HCT116 (cell line): ENCODE data around the gene POPDC3. TPM values are rescaled to one million over a fixed set of nuclear protein-coding genes. Genes with fewer than 3 reads are reported as not detected.
"Not testable (repeated sequence)": the region's sequence is repeated elsewhere in the genome, so short reads cannot be mapped to it uniquely, and the experiment has no call there.

Experiments
- ATAC-seq: fragments of 200-7000 bp; cut with Tn5 transposase; 2 replicates; pipeline ENCODE4 v1.9.1; 2020; ENCODE audit warnings: mild to moderate bottlenecking, moderate library complexity
- BruUV-seq: library from RNA; stranded (reverse); fragments of 400-500 nt; replicated peaks from 2 replicates; lab custom pipeline; 2021; lab: Mats Ljungman, UMichigan
- CTCF ChIA-PET: fragments of 300-600 bp; sonication (Branson Sonifier 250); formaldehyde crosslinking; loops from one replicate; lab custom pipeline; 2021; ENCODE audit warnings: antibody characterized with exemption; lab: Charles Lee
- POLR2A ChIA-PET: fragments of 300-600, 350-600 bp; sonication (Branson Sonifier 250); formaldehyde crosslinking; loops from one replicate; lab custom pipeline; 2021; ENCODE audit warnings: antibody characterized with exemption; lab: Charles Lee
- RAD21 ChIA-PET, 2 experiments: fragments of 300-600 bp; sonication (Branson Sonifier 250); formaldehyde crosslinking; loops; one replicate each; lab custom pipeline; 2023; ENCODE audit warnings: low total read pairs in 2 of 2; ENCODE audit not compliant: uncharacterized antibody in 2 of 2, unreplicated experiment in 2 of 2, low non-redundant PET in 1 of 2; lab: Charles Lee
- DNase-seq: peaks from one replicate; pipeline ENCODE4 v3.0.0-alpha.2; 2010; ENCODE audit warnings: low read depth, low spot score
- H2AFZ ChIP-seq: fragments of 200-600 bp; shearing (Covaris generic), sonication (generic); 2 replicates; pipeline ENCODE4 v1.6.1; 2017; ENCODE audit warnings: low read depth, mixed run types, mixed read lengths, antibody characterized with exemption, low read length; ENCODE audit not compliant: poor library complexity, severe bottlenecking
- H3K27ac ChIP-seq: 2 replicates; pipeline ENCODE4 v1.5.1; 2012; ENCODE audit warnings: low read depth, low read length
- H3K27me3 ChIP-seq: fragments of 200-600 bp; sonication (generic); 2 replicates; pipeline ENCODE4 v1.6.1; 2016; ENCODE audit warnings: mixed run types, low read length, mixed read lengths; ENCODE audit not compliant: insufficient read depth
- H3K36me3 ChIP-seq, 2 experiments: fragments of 200-500 bp in 1 of 2; fragments of 200-600 bp in 1 of 2; sonication (Bioruptor generic) in 1 of 2; sonication (generic) in 1 of 2; 2 replicates each; pipeline versions ENCODE4 v1.5.1 to v1.6.1; 2014 to 2016; ENCODE audit warnings: low read length in 2 of 2, inconsistent platforms in 1 of 2, mixed read lengths in 1 of 2, mixed run types in 1 of 2; ENCODE audit not compliant: insufficient read depth in 2 of 2, control insufficient read depth in 1 of 2
- H3K4me1 ChIP-seq, 2 experiments: fragments of 200-600 bp in 1 of 2; sonication (generic) in 1 of 2; 2 replicates each; pipeline versions ENCODE4 v1.5.1 to v1.6.1; 2012 to 2017; ENCODE audit warnings: low read length in 2 of 2, inconsistent platforms in 1 of 2, mild to moderate bottlenecking in 1 of 2, mixed read lengths in 1 of 2, mixed run types in 1 of 2, moderate library complexity in 1 of 2; ENCODE audit not compliant: insufficient read depth in 2 of 2, control insufficient read depth in 1 of 2
- H3K4me2 ChIP-seq: fragments of 200-600 bp; sonication (generic); 2 replicates; pipeline ENCODE4 v1.6.1; 2017; ENCODE audit warnings: mixed run types, low read length, mixed read lengths
- H3K4me3 ChIP-seq, 2 experiments: fragments of 200-600 bp in 1 of 2; sonication (generic) in 1 of 2; replicated peaks in 1 of 2; 2 replicates each; pipeline ENCODE4 v1.5.1; 2011 to 2016; ENCODE audit warnings: low read length in 2 of 2, control low read depth in 1 of 2, low read depth in 1 of 2, mild to moderate bottlenecking in 1 of 2, mixed read lengths in 1 of 2, mixed run types in 1 of 2
- H3K79me2 ChIP-seq: fragments of 200-600 bp; sonication (generic); 2 replicates; pipeline ENCODE4 v1.6.1; 2017; ENCODE audit warnings: mild to moderate bottlenecking, mixed run types, low read length, moderate library complexity, mixed read lengths; ENCODE audit not compliant: insufficient read depth
- H3K9ac ChIP-seq: fragments of 200-600 bp; sonication (generic); 2 replicates; pipeline ENCODE4 v1.6.1; 2016; ENCODE audit warnings: low read length, mixed read lengths
- H3K9me2 ChIP-seq: fragments of 200-600 bp; sonication (generic), shearing (Covaris generic); 2 replicates; pipeline ENCODE4 v1.6.1; 2017; ENCODE audit warnings: mixed run types, mild to moderate bottlenecking, moderate library complexity; ENCODE audit not compliant: insufficient read depth
- H3K9me3 ChIP-seq, 2 experiments: fragments of 200-500 bp in 1 of 2; fragments of 200-600 bp in 1 of 2; sonication (Bioruptor generic) in 1 of 2; sonication (generic) in 1 of 2; 2 replicates each; pipeline ENCODE4 v1.6.1; 2014 to 2017; ENCODE audit warnings: low read length in 2 of 2, mixed read lengths in 2 of 2, inconsistent platforms in 1 of 2, low read depth in 1 of 2, mild to moderate bottlenecking in 1 of 2, mixed run types in 1 of 2, moderate library complexity in 1 of 2; ENCODE audit not compliant: control insufficient read depth in 1 of 2, insufficient read depth in 1 of 2
- H4K20me1 ChIP-seq: fragments of 200-600 bp; sonication (generic), shearing (Covaris generic); 2 replicates; pipeline ENCODE4 v1.6.1; 2017; ENCODE audit warnings: mixed run types, mild to moderate bottlenecking, moderate library complexity; ENCODE audit not compliant: insufficient read depth
- CEBPB ChIP-seq: IDR thresholded peaks from 2 replicates; pipeline ENCODE4 v1.6.1; 2012; ENCODE audit warnings: low read depth
- POLR2AphosphoS5 ChIP-seq: IDR thresholded peaks from 2 replicates; pipeline ENCODE4 v1.6.1; 2011; ENCODE audit warnings: mild to moderate bottlenecking, low read depth, low read length, moderate library complexity
- SP1 ChIP-seq: IDR thresholded peaks from 2 replicates; pipeline ENCODE4 v1.6.1; 2012; ENCODE audit warnings: low read depth
- ZFX ChIP-seq: fragments of 450-650 bp; IDR thresholded peaks from 2 replicates; pipeline ENCODE4 v1.6.1; 2017
- ZNF274 ChIP-seq: fragments of 200-500 bp; sonication (Bioruptor generic); IDR thresholded peaks from 2 replicates; pipeline ENCODE4 v1.6.1; 2014; ENCODE audit warnings: mild to moderate bottlenecking, low read depth, low read length, inconsistent platforms
- intact Hi-C: fragments of 100-400 bp; cut with micrococcal nuclease; formaldehyde crosslinking; loops from 2 replicates; pipeline ENCODE4 v1.10.0; 2022
- total RNA-seq: library from RNA; stranded (reverse); gene quantifications from one replicate; pipeline ENCODE4 v1.2.1, GENCODE V29; 2021; ENCODE audit not compliant: unreplicated experiment

The POPDC3 gene
- total RNA-seq, 1 experiment from 2014 or later = 10.1 TPM

GRCh38 chr6:105223242-105223641 lies 43.4 kb upstream of the POPDC3 start:
- no peaks in the 10 kb centered on the region for H3K9me2 ChIP-seq
- TF ChIP-seq POLR2AphosphoS5 (no peak), CEBPB (no peak), SP1 (no peak), ZFX (no peak), ZNF274 (no peak)
- TF ChIP-seq, all 23 proteins: peak for 0
- H3K27ac ChIP-seq = no peak overlapping the region
- no peak overlapping the region for H2AFZ ChIP-seq
- intact Hi-C loops = no loop called here
- H3K79me2 ChIP-seq = no peaks in the 10 kb centered on the region
- DNase-seq (no peak), ATAC-seq (no peak)
- RAD21 ChIA-PET = no interaction called here
- H3K9ac ChIP-seq = no peak overlapping the region
- POLR2A ChIA-PET = no interaction called here
- H3K9me3 ChIP-seq = no peaks in the 10 kb centered on the region
- H4K20me1 ChIP-seq = no peaks in the 10 kb centered on the region
- no peak overlapping the region for H3K4me3 ChIP-seq
- CTCF ChIA-PET = no interaction called here
- no peaks in the 10 kb centered on the region for H3K36me3 ChIP-seq
- H3K27me3 ChIP-seq = peaks cover 3% of the 10 kb centered on the region; the same call in 1 of the 2 replicates
- H3K4me1 ChIP-seq = no peaks in the 10 kb centered on the region
- no peak overlapping the region for H3K4me2 ChIP-seq
- no TSS peak for BruUV-seq

DNA sequence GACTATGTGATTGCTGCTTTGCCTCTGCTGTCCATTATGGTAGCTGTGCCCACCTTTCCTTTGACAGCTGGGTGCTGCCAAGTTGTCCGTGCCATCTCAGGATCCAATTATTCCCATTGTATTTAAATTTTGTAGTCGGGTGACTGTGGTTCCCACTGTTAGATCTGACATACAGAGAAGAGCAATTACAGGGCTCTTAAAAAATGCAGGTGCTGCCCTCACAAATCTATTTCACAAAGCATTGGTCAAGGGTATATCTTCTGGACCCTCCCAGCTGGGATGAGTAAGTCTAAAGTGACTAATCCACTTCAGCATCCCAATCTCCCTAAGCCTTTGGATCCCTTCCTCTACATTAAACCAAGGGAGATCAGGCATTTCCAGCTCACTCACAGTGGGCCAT lies 41.4 kb upstream of the POPDC3 start:
- H3K9ac ChIP-seq, H3K4me3 ChIP-seq, RAD21 ChIA-PET, H3K9me3 ChIP-seq, H3K9me2 ChIP-seq, ATAC-seq, DNase-seq, BruUV-seq, H3K4me2 ChIP-seq, CTCF ChIA-PET, intact Hi-C loops, H3K79me2 ChIP-seq, H4K20me1 ChIP-seq, H3K4me1 ChIP-seq, H3K27me3 ChIP-seq, H3K36me3 ChIP-seq, POLR2A ChIA-PET, H3K27ac ChIP-seq, H2AFZ ChIP-seq: not testable (repeated sequence)
